Liver (tissue), 3 donors: ENCODE data around the gene CCDC86.

Experiments used
- GABPA ChIP-seq, 2 donors: IDR thresholded peaks in 1 of 2; conservative IDR thresholded peaks in 1 of 2; 2 replicates each; pipeline ENCODE4 v1.6.1; 2016; ENCODE audit warnings: antibody characterized with exemption in 2 of 2, mild to moderate bottlenecking in 1 of 2, moderate library complexity in 1 of 2
- YY1 ChIP-seq: IDR thresholded peaks from 2 replicates; pipeline ENCODE4 v1.6.1; 2016; ENCODE audit warnings: antibody characterized with exemption, mild to moderate bottlenecking
- TF ChIP-seq, protein P1 (sequence below): fragments of 150-350 bp; IDR thresholded peaks from 2 replicates; pipeline ENCODE4 v1.5.1; 2017; ENCODE audit warnings: improper control_type of control experiment, low read depth, low read length; ENCODE audit not compliant: missing input control
- donor health status: healthy.
- donor health status: healthy.

- TF ChIP-seq, protein P1, sequence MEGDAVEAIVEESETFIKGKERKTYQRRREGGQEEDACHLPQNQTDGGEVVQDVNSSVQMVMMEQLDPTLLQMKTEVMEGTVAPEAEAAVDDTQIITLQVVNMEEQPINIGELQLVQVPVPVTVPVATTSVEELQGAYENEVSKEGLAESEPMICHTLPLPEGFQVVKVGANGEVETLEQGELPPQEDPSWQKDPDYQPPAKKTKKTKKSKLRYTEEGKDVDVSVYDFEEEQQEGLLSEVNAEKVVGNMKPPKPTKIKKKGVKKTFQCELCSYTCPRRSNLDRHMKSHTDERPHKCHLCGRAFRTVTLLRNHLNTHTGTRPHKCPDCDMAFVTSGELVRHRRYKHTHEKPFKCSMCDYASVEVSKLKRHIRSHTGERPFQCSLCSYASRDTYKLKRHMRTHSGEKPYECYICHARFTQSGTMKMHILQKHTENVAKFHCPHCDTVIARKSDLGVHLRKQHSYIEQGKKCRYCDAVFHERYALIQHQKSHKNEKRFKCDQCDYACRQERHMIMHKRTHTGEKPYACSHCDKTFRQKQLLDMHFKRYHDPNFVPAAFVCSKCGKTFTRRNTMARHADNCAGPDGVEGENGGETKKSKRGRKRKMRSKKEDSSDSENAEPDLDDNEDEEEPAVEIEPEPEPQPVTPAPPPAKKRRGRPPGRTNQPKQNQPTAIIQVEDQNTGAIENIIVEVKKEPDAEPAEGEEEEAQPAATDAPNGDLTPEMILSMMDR, result no peak
- TF ChIP-seq GABPA (IDR thresholded peaks at IDR 0.05 in 1 of 2, conservative IDR thresholded peaks at IDR 0.05 in 1 of 2) (no peak), YY1 (no peak)
Observed at GRCh38 chr11:60895687-60896086, 53.8 kb downstream of the CCDC86 start.
